ENCODE measurements around the gene DPRX.

DNA sequence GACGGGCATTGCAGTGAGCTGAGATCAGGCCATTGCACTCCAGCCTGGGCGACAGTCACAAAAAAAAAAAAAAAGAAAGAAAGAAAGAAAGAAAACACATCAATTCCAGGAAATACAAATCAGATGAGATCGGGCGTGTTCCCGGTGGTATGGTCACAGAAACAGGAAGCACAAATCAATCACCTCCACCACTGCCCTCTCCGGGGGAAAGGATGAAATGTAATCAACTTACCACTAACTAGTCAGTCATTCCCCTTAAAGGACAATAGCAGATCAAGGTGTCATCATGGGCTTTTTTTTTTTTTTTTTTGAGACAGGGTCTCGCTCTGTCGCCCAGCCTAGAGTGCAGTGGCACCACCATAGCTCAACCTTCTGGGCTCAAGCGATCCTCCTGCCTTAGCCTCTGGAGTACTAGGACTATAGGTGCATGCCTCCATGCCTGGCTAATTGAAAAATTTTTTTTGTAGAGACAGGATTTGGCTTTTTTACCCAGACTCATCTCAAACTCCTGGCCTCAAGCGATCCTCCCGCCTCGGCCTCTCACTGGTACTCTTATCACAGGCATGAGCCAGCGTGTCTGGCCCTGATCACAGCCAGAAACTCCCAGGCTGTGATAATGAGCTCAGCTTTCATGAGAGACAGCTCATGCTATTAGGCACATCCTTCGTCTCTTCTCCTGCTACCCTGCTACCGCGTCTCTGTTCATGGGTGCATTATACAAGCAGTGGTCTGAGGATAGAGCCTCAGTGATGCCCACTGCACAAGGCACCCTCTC is 6.8 kb upstream of the DPRX start:
- TF ChIP-seq, protein P1, sequence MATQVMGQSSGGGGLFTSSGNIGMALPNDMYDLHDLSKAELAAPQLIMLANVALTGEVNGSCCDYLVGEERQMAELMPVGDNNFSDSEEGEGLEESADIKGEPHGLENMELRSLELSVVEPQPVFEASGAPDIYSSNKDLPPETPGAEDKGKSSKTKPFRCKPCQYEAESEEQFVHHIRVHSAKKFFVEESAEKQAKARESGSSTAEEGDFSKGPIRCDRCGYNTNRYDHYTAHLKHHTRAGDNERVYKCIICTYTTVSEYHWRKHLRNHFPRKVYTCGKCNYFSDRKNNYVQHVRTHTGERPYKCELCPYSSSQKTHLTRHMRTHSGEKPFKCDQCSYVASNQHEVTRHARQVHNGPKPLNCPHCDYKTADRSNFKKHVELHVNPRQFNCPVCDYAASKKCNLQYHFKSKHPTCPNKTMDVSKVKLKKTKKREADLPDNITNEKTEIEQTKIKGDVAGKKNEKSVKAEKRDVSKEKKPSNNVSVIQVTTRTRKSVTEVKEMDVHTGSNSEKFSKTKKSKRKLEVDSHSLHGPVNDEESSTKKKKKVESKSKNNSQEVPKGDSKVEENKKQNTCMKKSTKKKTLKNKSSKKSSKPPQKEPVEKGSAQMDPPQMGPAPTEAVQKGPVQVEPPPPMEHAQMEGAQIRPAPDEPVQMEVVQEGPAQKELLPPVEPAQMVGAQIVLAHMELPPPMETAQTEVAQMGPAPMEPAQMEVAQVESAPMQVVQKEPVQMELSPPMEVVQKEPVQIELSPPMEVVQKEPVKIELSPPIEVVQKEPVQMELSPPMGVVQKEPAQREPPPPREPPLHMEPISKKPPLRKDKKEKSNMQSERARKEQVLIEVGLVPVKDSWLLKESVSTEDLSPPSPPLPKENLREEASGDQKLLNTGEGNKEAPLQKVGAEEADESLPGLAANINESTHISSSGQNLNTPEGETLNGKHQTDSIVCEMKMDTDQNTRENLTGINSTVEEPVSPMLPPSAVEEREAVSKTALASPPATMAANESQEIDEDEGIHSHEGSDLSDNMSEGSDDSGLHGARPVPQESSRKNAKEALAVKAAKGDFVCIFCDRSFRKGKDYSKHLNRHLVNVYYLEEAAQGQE (IDR thresholded peaks at IDR 0.05; ENCODE audit: unreplicated experiment), result no peak
- TF ChIP-seq, protein P2, sequence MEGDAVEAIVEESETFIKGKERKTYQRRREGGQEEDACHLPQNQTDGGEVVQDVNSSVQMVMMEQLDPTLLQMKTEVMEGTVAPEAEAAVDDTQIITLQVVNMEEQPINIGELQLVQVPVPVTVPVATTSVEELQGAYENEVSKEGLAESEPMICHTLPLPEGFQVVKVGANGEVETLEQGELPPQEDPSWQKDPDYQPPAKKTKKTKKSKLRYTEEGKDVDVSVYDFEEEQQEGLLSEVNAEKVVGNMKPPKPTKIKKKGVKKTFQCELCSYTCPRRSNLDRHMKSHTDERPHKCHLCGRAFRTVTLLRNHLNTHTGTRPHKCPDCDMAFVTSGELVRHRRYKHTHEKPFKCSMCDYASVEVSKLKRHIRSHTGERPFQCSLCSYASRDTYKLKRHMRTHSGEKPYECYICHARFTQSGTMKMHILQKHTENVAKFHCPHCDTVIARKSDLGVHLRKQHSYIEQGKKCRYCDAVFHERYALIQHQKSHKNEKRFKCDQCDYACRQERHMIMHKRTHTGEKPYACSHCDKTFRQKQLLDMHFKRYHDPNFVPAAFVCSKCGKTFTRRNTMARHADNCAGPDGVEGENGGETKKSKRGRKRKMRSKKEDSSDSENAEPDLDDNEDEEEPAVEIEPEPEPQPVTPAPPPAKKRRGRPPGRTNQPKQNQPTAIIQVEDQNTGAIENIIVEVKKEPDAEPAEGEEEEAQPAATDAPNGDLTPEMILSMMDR (conservative IDR thresholded peaks at IDR 0.05; ENCODE audit: low read depth in 2 of 2), result no peak
- TF ChIP-seq POLR2AphosphoS5 (IDR thresholded peaks at IDR 0.05; ENCODE audit: low read depth) (no peak), NANOG (IDR thresholded peaks at IDR 0.05; ENCODE audit: borderline replicate concordance) (no peak), EZH2 (IDR thresholded peaks at IDR 0.05; ENCODE audit: low read depth, unreplicated experiment) (no peak), EZH2phosphoT487 (IDR thresholded peaks at IDR 0.05; ENCODE audit: unreplicated experiment) (no peak), JUNB (IDR thresholded peaks at IDR 0.05; ENCODE audit: unreplicated experiment) (no peak), STAT1 (IDR thresholded peaks at IDR 0.05; ENCODE audit: unreplicated experiment) (no peak)

Data from GM23338 (cell line).